Activated CD4-positive, alpha-beta T cell treated with anti-CD3 and anti-CD28 coated beads for 4 hours (primary cell): Measurements from ENCODE around the gene SPATA2L.

Experiments
- DNase-seq, 2 donors: peaks; one replicate each; pipeline ENCODE4 v3.0.0-alpha.2; 2020

Gene SPATA2L

DNA sequence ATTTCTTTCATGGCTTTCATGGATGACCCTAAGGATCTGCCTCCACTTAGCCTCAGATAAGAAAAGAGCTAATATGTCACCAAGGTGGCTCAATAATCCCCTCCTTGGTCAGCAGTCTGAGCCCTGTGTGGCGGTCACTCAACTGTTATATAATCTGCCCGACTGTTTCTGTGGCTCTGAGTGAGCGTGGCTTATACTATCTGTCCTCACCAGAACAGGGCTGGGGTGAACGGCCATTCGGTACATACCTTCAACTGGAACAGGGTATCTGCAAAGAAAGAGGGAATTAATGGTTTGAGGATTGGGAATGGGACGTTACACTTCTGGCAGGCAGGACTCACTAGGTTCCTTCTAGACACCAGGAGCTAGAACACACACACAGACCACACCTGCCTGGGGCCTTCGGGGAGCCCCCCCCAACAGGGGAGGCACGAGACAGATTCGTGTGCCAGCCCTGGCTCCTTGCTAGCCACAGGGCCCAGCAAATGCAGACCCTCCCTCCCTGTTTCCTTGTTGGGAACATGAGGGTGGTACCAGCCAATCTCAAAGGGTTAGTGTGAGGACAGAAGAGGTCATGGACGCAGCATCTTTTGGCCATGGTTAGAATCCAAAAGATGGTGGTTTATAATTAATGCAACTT lies 47.7 kb downstream of the SPATA2L start:
- DNase-seq, result no peak

- no peak for DNase-seq
Observed at GRCh38 chr16:89651584-89651983, 49.9 kb downstream of the SPATA2L start.

GRCh38 chr16:89646906-89647305 lies 54.6 kb downstream of the SPATA2L start:
- DNase-seq, result no peak
